ENCODE measurements around the gene ADGRD2.
"Not testable (repeated sequence)": the region's sequence is repeated elsewhere in the genome, so short reads cannot be mapped to it uniquely, and the experiment has no call there.

The ADGRD2 gene, protein sequence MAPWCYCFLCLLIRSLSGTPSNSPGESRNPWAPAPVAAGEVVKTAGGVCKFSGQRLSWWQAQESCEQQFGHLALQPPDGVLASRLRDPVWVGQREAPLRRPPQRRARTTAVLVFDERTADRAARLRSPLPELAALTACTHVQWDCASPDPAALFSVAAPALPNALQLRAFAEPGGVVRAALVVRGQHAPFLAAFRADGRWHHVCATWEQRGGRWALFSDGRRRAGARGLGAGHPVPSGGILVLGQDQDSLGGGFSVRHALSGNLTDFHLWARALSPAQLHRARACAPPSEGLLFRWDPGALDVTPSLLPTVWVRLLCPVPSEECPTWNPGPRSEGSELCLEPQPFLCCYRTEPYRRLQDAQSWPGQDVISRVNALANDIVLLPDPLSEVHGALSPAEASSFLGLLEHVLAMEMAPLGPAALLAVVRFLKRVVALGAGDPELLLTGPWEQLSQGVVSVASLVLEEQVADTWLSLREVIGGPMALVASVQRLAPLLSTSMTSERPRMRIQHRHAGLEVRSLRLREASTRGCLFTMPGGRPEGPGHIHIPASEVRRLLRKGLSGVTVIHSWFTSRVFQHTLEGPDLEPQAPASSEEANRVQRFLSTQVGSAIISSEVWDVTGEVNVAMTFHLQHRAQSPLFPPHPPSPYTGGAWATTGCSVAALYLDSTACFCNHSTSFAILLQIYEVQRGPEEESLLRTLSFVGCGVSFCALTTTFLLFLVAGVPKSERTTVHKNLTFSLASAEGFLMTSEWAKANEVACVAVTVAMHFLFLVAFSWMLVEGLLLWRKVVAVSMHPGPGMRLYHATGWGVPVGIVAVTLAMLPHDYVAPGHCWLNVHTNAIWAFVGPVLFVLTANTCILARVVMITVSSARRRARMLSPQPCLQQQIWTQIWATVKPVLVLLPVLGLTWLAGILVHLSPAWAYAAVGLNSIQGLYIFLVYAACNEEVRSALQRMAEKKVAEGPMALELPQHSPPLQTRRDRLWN

DNA sequence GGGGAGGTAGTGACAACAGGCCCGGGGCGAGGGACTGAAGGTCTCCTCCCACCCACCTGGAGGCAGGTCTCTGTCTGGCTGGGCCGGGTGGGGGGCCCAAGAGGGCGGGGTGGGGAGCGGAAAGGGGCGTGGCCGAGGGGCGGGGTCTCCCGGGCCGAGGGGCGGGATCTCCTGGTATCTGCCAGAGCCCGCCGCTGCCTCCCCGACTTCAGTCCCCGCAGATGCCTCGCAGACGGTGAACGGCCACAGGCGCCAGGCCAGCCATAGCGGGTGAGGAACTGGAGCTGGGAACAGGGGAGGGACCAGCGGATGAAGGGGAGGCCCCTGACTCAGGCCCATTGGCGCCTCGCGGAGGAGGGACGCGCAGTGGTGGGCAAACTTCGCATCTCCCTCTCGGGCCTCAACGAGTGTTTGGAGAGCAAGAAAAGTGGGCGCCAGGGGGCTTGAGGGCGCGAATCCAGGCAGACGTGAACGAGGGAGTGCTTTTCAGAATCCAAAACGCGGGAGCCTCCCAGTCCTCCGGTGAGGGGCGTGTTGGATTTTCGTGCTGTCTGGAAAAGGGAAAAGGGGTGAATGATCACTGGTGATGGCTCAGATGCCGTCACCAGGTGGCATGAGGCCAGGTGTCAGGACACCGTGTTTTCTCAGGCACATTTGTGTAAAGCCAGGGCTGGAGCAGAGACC, at the start of gene ADGRD2:
Gene ADGRD2 (plus strand): TSS at position 211 of the 684 bp plus-strand sequence. CDS start 1,216 bp downstream, outside the sequence.
- DNase-seq = peak; percentile 58

DNA sequence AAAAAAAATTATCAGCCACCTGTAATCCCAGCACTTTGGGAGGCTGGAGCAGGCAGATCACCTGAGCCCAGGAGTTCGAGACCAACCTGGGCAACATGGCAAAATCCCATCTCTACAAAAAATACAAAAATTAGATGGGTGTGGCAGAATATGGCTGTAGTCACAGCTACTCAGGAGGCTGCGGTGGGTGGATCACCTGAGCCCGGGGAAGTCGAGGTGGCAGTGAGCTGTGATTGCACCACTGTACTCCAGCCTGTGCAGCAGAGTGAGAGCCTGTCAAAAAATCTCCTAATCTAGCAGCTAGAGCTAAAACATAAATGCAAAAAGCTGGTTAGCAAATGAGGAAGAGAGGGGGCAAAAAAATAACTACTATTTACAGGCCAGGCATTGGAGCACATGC, 47.0 kb upstream of the ADGRD2 start:
- DNase-seq = no peak

DNA sequence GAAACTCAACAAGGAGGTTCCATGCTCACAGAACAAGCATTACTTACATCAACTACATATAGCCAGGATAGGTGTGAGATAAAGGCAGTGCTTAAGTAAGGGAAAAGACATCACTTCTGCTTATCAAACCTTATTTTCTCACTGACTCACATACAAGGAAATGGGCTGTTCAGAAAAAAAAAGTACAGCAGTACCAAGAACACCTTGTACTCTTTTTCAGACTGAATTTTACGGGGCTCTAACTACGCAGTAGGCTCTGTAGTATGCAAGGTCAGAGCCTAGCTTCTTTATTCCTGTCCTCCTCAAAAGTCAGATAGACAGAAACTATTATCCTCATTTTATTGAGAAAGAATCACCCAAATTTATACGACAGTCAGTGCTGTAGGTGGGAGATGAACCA, 40.8 kb upstream of the ADGRD2 start:
- DNase-seq = no peak

DNA sequence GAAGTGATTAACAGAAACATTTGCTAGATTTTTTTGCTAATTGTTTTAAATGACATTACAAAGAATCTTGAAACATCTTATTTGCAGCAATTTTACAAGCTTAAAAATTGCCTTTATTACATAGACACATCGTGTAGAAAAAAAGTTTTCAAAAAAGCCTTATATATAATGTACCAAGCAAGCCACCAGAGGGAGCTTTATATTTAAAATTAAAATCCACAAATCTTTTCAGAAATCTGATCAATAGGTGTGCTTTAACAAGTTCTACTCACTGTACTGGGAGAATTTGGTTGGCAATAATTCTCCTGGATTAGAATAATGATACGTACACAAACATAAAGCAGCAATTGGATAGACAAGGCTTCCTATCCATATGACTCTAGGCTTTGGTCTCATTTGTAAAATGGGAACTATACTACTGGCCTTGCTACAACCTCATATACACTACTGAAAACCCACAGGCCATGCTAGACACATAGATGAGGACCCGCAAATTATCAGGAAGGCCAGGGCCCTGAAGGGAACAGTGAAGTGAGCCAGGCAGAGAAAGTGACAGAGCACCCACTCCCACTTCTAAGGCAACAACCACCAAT, 39.8 kb upstream of the ADGRD2 start:
- no peak for DNase-seq

DNA sequence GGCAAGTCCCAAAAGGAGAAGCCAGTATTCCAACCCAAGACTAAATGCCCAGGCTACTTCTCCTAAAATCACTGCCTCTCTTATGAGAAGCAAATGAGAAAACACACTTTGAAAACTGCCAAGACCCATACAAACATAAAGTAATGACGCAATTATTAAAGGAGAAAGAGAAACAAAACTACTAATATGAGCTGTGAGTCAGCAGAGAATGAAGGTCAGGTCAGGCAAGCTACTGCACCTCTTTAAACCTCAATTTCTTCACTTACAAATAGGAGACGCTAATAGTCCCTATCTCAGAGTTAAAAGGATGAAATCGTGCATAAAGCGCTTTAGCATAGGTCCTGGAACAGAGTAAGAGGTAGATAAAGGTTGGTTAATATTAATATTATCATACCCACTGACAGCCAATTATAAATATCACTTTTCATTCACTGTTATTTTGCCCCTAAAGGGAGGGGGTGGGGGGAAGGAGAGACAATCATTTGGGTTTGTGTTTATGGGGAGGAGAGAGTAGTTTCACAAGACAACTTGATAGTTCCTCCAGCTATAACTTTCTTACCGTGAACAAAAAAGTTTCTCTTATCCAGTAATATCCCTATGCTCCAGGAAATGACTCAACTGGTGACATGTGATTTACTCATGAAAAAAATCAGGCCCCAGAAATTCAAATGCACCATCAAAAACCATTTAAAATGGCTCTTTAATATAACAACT, 38.6 kb upstream of the ADGRD2 start:
- DNase-seq = no peak

DNA sequence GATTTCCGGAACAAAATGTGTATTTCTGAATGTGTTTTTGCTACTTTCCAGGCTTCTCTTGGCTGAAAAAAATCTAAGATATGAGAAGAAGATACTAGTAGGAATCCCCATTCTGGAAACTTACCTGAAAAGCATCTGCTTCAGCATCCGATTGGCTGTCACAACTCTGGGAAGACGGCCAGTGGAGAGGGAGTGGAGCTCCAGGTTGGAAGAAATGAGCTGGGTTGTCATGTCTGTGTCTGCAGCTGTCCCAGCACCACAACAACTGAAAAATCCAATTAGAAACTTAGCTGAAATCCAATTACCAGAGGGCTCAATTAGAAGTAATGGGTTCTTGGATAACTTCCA, 38.0 kb upstream of the ADGRD2 start:
- DNase-seq = no peak

DNA sequence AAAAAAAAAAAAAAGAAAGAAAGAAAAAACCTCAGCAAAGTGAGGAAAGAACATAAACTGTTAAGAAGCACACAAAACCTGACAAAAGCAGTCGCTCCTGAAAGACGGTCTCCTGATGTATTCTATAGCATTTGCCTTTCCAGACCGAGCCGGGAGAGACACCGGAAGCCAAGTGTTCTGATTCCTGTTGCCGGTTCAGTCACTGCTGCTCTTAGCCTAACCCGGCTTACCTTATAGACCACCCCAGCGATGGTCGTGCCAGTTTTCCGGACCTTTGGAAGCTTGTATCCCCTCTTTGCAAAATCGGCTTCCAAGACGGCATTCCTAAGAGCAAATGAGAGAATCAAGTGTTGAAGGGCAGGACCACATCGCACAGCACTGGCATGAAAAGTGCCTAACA, 35.6 kb upstream of the ADGRD2 start:
- no peak for DNase-seq

DNA sequence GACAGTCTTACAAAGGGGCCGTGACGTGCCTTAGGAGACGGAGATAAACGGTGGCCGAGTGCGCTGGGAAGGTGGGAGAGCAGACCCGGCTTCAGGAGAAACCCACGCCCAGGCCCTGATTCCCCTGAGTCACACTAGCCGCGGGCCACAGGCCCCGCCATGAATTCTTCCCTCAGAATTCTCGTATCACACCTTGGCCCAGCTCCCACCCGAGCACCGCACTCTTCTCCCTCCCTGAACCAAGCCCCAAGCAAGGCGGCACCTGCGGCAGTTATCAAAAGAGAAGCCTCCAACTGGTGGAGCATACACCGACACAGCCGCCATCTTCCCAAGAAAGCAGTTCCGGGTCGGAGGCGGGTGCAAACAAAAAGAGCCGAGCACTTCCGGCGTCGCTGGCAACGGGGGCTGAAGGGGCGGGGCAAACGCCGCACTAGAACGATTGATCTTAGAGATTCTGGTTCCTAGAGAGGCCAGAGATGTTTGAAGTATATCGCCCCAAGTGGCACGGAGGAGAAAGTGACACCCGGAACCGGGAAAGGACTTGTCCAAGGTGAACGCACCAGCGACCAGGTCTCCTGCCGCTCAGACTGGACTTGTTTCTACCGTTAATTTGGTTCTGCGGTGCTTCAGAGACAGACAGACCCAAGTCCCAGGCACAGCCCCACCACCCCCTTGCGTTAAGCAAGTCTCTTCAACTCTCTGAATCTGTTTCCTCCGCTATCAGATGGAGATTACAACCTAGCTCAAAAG, 35.0 kb upstream of the ADGRD2 start, which contains the start of gene PSMB7:
Gene PSMB7 (minus strand): TSS at position 341 of the 750 bp plus-strand sequence. CDS start 17 bp downstream, at position 324.
- DNase-seq = peak; percentile 97

DNA sequence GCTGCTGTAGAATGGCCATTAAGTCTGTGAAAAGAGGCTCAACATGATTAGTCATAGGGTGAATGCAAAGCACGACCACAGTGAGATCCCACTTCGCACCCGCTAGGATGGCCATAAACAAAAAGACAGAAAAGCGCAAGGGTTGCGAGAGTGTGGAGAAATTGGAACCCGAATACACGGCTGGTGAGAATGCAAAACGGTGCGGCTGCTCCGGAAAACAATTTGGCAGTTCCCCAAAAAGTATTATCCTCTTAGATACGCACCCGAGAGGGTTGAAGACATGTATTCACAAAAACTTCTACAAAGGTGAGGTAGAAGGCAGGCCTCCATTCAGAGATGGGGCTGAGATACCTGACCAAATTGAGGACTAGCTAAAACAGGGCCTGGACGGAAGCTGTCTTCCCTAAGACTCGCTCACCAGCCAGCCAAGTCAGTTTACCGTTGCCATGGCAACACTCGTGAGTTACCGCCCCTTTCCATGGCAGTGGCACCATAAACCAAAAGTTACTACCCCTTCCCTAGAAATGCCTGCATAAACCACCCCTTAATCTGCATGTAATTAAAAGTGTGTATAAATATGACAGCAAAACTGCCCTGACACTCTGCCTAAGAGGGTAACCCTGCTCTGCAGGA, 34.3 kb upstream of the ADGRD2 start:
- no peak for DNase-seq

DNA sequence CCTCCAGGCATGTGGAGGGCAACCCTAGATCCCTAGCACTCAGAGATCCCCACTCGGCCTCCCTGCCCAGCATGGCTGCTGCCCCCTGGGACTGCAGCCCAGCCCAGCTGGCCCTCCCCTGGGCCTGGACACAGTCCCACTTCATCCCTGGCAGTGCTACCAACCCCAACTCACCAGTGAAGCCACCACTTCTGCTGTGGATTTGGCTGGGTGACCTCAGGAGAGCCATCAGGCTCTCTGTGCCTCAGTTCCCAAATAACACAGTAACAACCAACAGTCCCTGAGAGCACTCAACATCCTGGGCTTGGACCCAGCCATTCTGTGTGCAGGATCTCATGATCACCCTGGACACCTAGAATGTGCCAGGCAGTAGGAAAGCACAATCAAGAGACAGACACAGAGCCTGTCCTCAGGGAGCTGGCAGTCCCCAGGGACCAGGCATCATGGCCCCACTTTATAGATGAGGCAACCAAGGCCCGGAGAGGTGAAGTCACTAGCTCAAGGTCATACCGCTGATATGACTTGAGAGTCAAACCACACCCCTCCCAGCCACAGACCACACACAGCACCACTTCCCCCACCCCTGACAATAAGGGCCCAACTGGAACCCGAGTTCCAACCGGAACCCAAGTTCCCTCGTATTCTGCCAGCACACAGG, 30.3 kb upstream of the ADGRD2 start:
- DNase-seq = no peak

DNA sequence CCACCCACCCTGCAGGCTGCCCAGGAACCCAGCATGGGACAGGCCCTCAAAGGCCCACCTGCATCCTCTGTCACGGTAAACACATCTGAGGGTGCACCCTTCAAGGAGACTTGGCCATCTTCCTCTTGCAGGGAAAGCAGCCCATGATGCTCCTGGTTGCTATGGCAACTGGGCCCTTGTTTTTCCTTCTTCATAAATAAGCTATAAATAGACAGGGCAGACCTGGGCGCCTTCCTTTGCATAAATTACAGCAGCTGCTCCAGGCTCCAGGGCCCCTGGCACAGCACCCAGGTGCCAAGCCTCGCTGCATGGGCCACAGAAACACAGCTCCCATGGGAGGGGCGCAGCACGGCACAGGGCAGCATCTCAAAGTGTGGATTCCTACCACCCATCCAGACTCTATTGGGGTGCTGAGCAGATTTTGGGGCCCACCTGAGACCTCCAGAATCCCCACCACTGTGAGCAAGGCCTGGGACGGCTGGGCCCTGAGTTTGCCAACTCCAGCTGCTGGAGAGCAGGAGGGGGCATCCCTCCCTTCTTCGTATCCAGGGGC, 29.2 kb upstream of the ADGRD2 start:
- DNase-seq = no peak

DNA sequence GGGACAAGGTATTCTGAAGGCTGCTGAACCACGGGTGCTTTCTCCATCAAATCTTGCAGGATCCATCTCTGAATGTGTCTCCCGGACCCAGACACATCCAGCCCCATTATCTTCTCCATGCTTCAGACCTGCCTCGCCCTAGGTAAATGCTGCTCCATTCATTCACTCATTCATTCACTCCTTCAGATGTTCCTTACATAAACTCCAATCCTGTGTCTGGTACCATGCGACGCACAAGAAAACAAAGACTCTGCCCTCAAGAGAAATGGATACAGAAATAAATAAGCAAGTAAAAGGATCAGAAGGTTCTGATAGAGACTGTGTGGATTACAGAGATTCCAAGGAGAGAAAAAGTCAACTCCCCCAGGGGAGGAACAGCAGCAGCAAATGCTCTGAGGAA, 27.1 kb upstream of the ADGRD2 start:
- DNase-seq = no peak

DNA sequence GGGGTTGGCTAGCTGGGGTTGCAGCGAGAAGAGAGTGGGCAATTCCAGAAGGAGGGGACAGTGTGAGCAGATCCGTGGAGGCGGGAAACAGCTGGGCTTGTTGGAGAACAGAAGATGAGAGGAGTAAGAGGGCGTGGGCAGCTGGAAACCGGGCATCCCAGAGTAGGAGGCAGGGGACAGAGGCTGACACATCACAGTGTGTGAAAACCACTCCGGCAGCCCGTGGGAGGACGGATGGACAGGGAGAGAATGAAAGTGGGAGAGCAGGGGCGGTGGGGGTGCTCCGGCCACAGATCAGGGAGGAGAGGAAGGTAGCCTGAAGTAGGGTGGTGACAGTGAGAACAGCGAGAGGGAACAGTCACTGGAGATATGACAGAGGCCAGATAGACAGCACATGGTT, 26.7 kb upstream of the ADGRD2 start:
- no peak for DNase-seq

DNA sequence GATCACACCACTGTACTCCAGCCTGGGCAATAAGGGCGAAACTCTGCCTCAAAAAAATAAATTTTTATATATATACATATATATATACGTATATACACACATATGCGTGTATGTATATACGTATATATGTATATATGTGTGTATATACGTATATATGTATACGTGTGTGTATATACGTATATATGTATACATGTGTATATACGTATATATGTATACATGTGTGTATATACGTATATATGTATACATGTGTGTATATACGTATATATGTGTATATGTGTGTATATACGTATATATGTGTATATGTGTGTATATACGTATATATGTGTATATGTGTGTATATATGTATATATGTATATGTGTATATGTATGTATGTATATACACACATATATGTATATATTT, 24.5 kb upstream of the ADGRD2 start:
- DNase-seq = not testable (repeated sequence)

DNA sequence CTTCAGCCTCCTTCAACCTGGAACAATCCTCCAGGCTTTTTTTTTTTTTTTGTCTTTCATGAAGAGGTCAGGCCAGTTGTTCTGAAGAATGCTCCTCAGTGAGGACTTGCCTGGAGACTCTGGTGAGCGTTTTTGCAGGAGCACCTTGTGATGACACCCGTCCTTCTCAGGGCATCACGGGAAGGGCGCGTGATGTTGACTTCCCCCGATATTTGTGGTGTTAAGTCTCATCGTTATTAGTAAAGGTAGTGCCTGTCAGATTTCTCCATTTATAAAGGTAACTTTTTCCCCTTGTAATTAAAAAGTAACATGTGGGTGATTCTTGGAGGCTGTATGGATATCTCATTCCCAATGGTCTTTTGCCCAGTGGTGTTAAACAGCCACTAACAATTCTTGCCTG, 23.9 kb upstream of the ADGRD2 start:
- DNase-seq = no peak

DNA sequence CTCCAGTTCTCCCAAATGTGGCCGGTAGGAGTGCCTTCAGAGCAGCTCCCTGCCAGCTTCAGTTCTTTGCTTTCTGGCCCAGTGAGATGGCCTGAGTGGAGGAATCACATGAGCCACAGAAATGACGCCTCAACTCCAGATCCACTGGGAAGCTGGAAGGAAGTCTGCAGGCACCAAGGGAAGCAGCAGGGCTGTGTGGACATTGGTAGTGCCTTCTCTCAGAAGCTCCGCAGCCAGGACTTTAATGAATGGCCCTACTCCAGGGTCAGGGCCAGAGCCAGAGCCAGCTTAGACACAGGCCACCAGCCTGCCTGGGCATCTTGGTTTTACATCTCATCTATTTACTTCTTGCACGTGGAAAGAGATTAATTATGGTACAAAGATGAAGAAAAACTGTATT, 23.0 kb upstream of the ADGRD2 start:
- DNase-seq = no peak

DNA sequence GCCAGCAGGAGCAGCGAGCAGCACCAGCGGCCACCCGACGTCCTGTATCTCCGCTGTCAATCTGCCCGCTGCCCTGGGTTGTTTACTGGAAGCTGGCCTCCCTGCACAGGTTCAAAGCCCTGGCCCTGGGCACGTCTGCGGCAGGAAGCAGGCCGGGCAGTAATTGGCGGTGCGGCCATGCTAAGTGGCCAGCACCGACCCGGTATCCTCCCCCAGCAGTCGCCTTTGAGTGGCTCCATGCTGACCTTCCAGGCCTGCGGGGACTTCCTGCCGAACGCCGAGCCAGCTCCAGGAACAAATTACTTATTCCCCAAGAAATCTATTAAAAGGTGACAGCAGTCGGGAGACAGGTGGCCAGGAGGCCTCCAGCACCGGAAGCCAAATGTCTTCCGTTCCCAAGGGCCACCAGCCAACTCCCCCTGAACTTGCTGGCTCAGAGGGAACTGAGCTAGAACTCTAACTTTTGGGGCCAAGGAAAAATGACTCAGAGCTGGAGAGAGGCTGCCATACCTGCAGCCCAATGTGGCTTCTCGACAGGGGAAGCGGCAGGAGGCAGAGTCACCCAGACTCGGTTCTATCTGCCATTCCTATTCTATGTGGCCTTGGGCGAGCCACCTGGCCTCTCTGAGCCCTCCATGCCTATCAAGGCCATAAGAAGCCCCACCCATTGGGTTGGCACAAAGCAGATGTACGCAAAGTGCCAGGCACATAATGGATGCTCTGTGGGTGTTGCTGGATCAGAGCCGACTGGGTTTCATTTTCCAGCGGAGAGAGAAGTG, 21.3 kb upstream of the ADGRD2 start:
- DNase-seq = no peak

DNA sequence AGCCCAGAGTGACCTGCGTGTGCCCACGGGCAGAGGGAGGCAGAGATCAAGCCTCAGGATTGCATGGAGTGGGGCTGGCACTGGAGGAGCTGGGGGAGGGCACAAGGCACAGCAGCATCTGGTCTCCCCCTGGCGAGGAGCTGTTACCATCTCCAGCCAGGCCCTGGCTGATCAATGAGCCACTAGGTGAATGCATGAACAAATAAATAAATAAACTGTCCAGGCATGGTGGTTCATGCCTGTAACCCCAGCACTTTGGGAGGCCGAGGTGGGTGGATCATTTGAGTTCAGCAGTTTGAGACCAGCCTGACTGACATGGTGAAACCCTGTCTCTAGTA, 20.8 kb upstream of the ADGRD2 start:
- DNase-seq = no peak

DNA sequence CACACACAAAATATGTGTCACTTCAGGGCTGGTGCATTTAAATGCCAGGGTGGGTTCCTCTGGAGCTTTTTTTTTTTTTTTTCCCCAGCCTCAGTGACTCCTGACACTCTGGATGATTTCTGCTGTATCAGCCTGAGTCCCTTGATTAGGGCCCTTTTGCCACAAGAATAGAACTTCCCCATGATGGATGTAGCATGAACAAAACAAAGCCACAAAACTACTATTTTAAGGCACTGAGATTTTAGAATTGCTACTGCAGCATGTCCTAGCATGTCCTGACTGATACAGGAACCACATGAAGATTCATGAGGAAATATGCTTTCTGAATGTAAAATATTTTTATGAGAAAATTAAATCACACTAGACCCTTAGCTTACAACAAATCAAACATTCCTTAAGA, 13.9 kb upstream of the ADGRD2 start:
- no peak for DNase-seq
